H9 (cell line): ENCODE measurements around the gene ABCA12. TPM values are rescaled to one million over a fixed set of nuclear protein-coding genes. Genes with fewer than 3 reads are reported as not detected.

Source experiments
- DNase-seq: peaks from one replicate; pipeline ENCODE4 v3.0.0-alpha.2; 2017
- H2AFZ ChIP-seq: one replicate; pipeline ENCODE4 v1.6.1; 2013; ENCODE audit warnings: mild to moderate bottlenecking, low read length, control low read depth, moderate library complexity
- H2AK5ac ChIP-seq: 2 replicates; pipeline ENCODE4 v1.6.1; 2013; ENCODE audit warnings: low read length, control low read depth, mixed read lengths; ENCODE audit not compliant: insufficient read length
- H2BK120ac ChIP-seq: one replicate; pipeline ENCODE4 v1.6.1; 2013; ENCODE audit warnings: low read depth, mild to moderate bottlenecking, low read length, control low read depth, inconsistent platforms; ENCODE audit not compliant: poor library complexity, severe bottlenecking
- H2BK12ac ChIP-seq: 2 replicates; pipeline ENCODE4 v1.6.1; 2013; ENCODE audit warnings: low read length, control low read depth, mixed read lengths, low read depth; ENCODE audit not compliant: insufficient read length
- H2BK15ac ChIP-seq: 2 replicates; pipeline ENCODE4 v1.6.1; 2013; ENCODE audit warnings: low read depth, low read length, control low read depth
- H2BK20ac ChIP-seq: one replicate; pipeline ENCODE4 v1.6.1; 2013; ENCODE audit warnings: low read depth, mild to moderate bottlenecking, low read length, control low read depth, inconsistent platforms; ENCODE audit not compliant: poor library complexity, severe bottlenecking
- H2BK5ac ChIP-seq: 2 replicates; pipeline ENCODE4 v1.6.1; 2013; ENCODE audit warnings: low read length, control low read depth, mixed read lengths; ENCODE audit not compliant: insufficient read length
- H3K14ac ChIP-seq: 2 replicates; pipeline ENCODE4 v1.6.1; 2013; ENCODE audit warnings: low read length, control low read depth; ENCODE audit not compliant: insufficient read depth
- H3K18ac ChIP-seq: 2 replicates; pipeline ENCODE4 v1.6.1; 2013; ENCODE audit warnings: low read depth, mild to moderate bottlenecking, mixed read lengths, low read length, control low read depth; ENCODE audit not compliant: insufficient read length
- H3K23ac ChIP-seq: 2 replicates; pipeline ENCODE4 v1.6.1; 2013; ENCODE audit warnings: low read length, control low read depth, mixed read lengths, low read depth; ENCODE audit not compliant: insufficient read length
- H3K23me2 ChIP-seq: 2 replicates; pipeline ENCODE4 v1.6.1; 2013; ENCODE audit warnings: low read depth, mild to moderate bottlenecking, mixed read lengths, low read length, control low read depth; ENCODE audit not compliant: insufficient read length, poor library complexity, severe bottlenecking
- H3K27ac ChIP-seq: 2 replicates; pipeline ENCODE4 v1.5.1; 2013; ENCODE audit warnings: low read length, control low read depth, mixed read lengths, low read depth; ENCODE audit not compliant: insufficient read length
- H3K27me3 ChIP-seq: 2 replicates; pipeline ENCODE4 v1.6.1; 2013; ENCODE audit warnings: low read length, control low read depth, inconsistent platforms; ENCODE audit not compliant: insufficient read depth
- H3K4ac ChIP-seq: 2 replicates; pipeline ENCODE4 v1.6.1; 2013; ENCODE audit warnings: low read depth, mild to moderate bottlenecking, control low read depth, inconsistent platforms, low read length, moderate library complexity
- H3K4me1 ChIP-seq: 2 replicates; pipeline ENCODE4 v1.6.1; 2013; ENCODE audit warnings: low read length, control low read depth, inconsistent platforms; ENCODE audit not compliant: insufficient read depth
- H3K4me2 ChIP-seq: 2 replicates; pipeline ENCODE4 v1.6.1; 2013; ENCODE audit warnings: low read length, control low read depth, mixed read lengths; ENCODE audit not compliant: insufficient read length, insufficient read depth
- H3K56ac ChIP-seq: 2 replicates; pipeline ENCODE4 v1.6.1; 2013; ENCODE audit warnings: low read depth, mild to moderate bottlenecking, mixed read lengths, low read length, control low read depth; ENCODE audit not compliant: insufficient read length
- H3K79me1 ChIP-seq: 2 replicates; pipeline ENCODE4 v1.6.1; 2013; ENCODE audit warnings: low read depth, mild to moderate bottlenecking, moderate library complexity, low read length, control low read depth, inconsistent platforms; ENCODE audit not compliant: insufficient read depth, poor library complexity, severe bottlenecking
- H3K79me2 ChIP-seq: 2 replicates; pipeline ENCODE4 v1.6.1; 2013; ENCODE audit warnings: low read length, control low read depth, inconsistent platforms; ENCODE audit not compliant: insufficient read depth
- H3K9ac ChIP-seq: 2 replicates; pipeline ENCODE4 v1.6.1; 2013; ENCODE audit warnings: low read length, control low read depth, mixed read lengths; ENCODE audit not compliant: insufficient read length; ENCODE audit errors: extremely low read depth
- H3K9me3 ChIP-seq: one replicate; pipeline ENCODE4 v1.6.1; 2013; ENCODE audit warnings: low read depth, low read length, inconsistent platforms; ENCODE audit not compliant: control insufficient read depth
- H3T11ph ChIP-seq: one replicate; pipeline ENCODE4 v1.6.1; 2013; ENCODE audit warnings: mild to moderate bottlenecking, low read length, control low read depth, inconsistent platforms
- H4K20me1 ChIP-seq: one replicate; pipeline ENCODE4 v1.6.1; 2013; ENCODE audit not compliant: control insufficient read depth, insufficient read length, insufficient read depth
- H4K5ac ChIP-seq: 2 replicates; pipeline ENCODE4 v1.6.1; 2013; ENCODE audit warnings: low read depth, mild to moderate bottlenecking, mixed read lengths, low read length, control low read depth; ENCODE audit not compliant: insufficient read length
- H4K8ac ChIP-seq: replicated peaks from 2 replicates; pipeline ENCODE4 v1.6.1; 2013; ENCODE audit warnings: low read length, control low read depth, mixed read lengths, low read depth; ENCODE audit not compliant: insufficient read length
- H4K91ac ChIP-seq: 2 replicates; pipeline ENCODE4 v1.6.1; 2013; ENCODE audit warnings: low read depth, mild to moderate bottlenecking, moderate library complexity, mixed read lengths, low read length, control low read depth; ENCODE audit not compliant: insufficient read length
- H3K27ac Mint-ChIP-seq, 3 experiments: 2 replicates in 2 of 3; 3 replicates in 1 of 3; pipeline ENCODE4 v1.8.0; 2020 to 2021; ENCODE audit warnings: mixed read lengths in 3 of 3, mild to moderate bottlenecking in 1 of 3, moderate library complexity in 1 of 3
- H3K27me3 Mint-ChIP-seq: 2 replicates; pipeline ENCODE4 v1.8.0; 2021; ENCODE audit warnings: low read depth, mild to moderate bottlenecking, moderate library complexity, mixed read lengths
- H3K36me3 Mint-ChIP-seq, 3 experiments: 2 replicates in 2 of 3; 3 replicates in 1 of 3; pipeline ENCODE4 v1.8.0; 2020 to 2021; ENCODE audit warnings: low read depth in 3 of 3, mixed read lengths in 3 of 3; ENCODE audit not compliant: insufficient read depth in 1 of 3
- H3K4me1 Mint-ChIP-seq, 2 experiments: 2 replicates each; pipeline ENCODE4 v1.8.0; 2020; ENCODE audit warnings: mixed read lengths in 2 of 2
- H3K4me3 Mint-ChIP-seq, 2 experiments: 2 replicates in 1 of 2; 3 replicates in 1 of 2; pipeline ENCODE4 v1.8.0; 2020 to 2021; ENCODE audit warnings: mild to moderate bottlenecking in 2 of 2, mixed read lengths in 2 of 2, moderate library complexity in 1 of 2
- H3K9me3 Mint-ChIP-seq, 2 experiments: 2 replicates in 1 of 2; 3 replicates in 1 of 2; pipeline ENCODE4 v1.8.0; 2020; ENCODE audit warnings: mild to moderate bottlenecking in 2 of 2, mixed read lengths in 2 of 2, moderate library complexity in 1 of 2
- CTCF ChIP-seq: fragments of 200-600 bp; sonication (generic); conservative IDR thresholded peaks from 3 replicates; pipeline ENCODE4 v1.8.0; 2021; ENCODE audit warnings: antibody characterized with exemption, mild to moderate bottlenecking
- WGBS: extraction: QIAGEN DNeasy Blood & Tissue Kit; methylation state at CpG from one replicate; pipeline ENCODE4 v1.1.7; 2013; ENCODE audit warnings: missing lambda C conversion rate, low lambda C conversion rate, mixed read lengths; ENCODE audit not compliant: insufficient read length; ENCODE audit errors: extremely low coverage; 5-methylcytosine and 5-hydroxymethylcytosine counted together
- total RNA-seq: library from RNA; stranded (reverse); gene quantifications from 2 replicates; pipeline ENCODE4 v1.2.1, GENCODE V29; 2021

ABCA12 gene
- total RNA-seq, 1 experiment from 2014 or later, result not detected

GRCh38 chr2:215015421-215015820 lies 123.0 kb downstream of the ABCA12 start:
- Histone ChIP-seq H3K4me2 (no peak overlapping the region), H2BK12ac (no peak overlapping the region), H3K56ac (no peak overlapping the region), H3K79me2 (no peaks in the 10 kb centered on the region), H2AK5ac (no peak overlapping the region), H3K23ac (no peak overlapping the region), H2AFZ (no peak overlapping the region), H4K8ac (no peak overlapping the region), H2BK120ac (no peak overlapping the region), H3K4ac (no peak overlapping the region), H3K79me1 (no peaks in the 10 kb centered on the region), H4K91ac (no peak overlapping the region), H4K20me1 (no peaks in the 10 kb centered on the region), H2BK15ac (no peak overlapping the region), H3K9ac (no peak overlapping the region), H3K14ac (no peak overlapping the region), H3K23me2 (no peaks in the 10 kb centered on the region), H2BK20ac (no peak overlapping the region), H4K5ac (no peak overlapping the region), H3K18ac (no peak overlapping the region), H3T11ph (no peak overlapping the region), H3K27me3 (no peaks in the 10 kb centered on the region), H3K4me1 (no peaks in the 10 kb centered on the region), H3K27ac (no peak overlapping the region), H3K9me3 (no peaks in the 10 kb centered on the region), H2BK5ac (no peak overlapping the region)
- H3K36me3 Mint-ChIP-seq, result no peaks in the 10 kb centered on the region
- no peaks in the 10 kb centered on the region for H3K9me3 Mint-ChIP-seq
- no peak overlapping the region for H3K4me3 Mint-ChIP-seq
- no peak overlapping the region for H3K27ac Mint-ChIP-seq
- H3K27me3 Mint-ChIP-seq, result no peaks in the 10 kb centered on the region
- peaks cover 4 to 7% of the 10 kb centered on the region in 2 experiments; a peak in 3 of 4 replicates for H3K4me1 Mint-ChIP-seq
- no peak for DNase-seq
- TF ChIP-seq CTCF, result no peak
- WGBS, result no CpG with 5 or more reads among the region's 3 CpGs
